HG03108 (cell line): ENCODE results near the gene SIRT2.
A peak's percentile ranks its signal among the peaks of the same experiment; 100 is the strongest.

ENCODE experiments used
- ATAC-seq: cut with Tn5 transposase; IDR thresholded peaks from one replicate; pipeline ENCODE4 v1.9.1; 2021; ENCODE audit warnings: moderate library complexity; ENCODE audit not compliant: unreplicated experiment

SIRT2 gene

DNA sequence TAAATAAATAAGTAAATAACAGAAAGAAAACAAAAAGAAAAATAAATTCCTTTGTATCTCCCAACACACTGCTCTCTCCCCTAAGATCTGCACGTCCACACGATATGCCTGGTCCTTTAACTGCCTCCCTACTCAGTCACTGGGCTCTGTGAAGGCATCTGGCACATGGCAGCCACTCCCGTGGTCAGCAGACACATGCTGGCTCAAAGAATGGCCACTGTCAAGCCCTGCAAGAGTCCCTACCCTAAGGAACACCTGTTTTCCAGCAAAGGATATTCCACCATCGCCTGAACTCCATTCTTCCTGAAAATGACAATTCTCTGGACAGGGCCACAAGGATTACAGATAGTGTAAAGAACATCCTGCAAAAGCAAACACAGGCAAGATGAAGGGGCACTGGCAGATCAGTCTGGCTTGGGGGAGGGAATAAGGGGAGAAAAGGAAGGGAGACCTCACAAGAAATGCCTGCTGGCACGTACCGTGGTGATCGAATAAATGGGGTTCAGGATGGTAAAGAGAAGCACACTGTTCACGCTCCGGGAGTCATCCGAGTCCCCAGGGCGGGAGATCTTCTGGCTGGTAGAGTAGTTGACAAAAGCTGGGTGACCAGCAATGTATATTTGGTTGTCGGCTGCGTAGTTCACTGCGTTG is 53.9 kb downstream of the SIRT2 start:
- no peak for ATAC-seq

DNA sequence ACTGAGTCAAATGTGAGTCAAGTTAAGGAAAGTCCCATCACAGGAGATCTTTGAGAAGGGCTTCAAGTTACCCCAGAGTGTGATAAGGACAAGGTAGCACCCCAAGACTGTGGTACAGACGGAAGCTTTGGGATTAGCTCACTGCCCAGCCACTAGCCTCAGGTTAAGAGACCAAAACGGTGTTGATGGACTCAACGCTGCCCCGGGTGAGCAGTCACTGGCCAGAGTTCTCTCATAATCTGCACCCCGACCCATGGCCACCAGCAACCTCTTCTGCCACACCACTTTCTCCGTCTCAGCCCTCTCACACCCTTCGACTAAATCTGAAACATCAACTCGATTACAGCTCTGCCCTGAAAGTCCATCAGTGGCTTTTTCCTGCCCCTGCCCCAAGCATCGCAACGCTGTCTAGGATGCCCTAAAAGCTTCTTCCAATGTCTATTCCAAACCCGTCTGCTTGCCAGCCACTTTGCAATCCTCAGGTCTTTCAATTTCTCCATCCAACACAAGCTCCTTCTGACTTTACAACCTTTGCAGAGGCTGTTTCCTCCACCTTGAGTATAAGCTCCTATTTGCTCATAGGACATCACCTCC is 55.2 kb downstream of the SIRT2 start:
- no peak for ATAC-seq

DNA sequence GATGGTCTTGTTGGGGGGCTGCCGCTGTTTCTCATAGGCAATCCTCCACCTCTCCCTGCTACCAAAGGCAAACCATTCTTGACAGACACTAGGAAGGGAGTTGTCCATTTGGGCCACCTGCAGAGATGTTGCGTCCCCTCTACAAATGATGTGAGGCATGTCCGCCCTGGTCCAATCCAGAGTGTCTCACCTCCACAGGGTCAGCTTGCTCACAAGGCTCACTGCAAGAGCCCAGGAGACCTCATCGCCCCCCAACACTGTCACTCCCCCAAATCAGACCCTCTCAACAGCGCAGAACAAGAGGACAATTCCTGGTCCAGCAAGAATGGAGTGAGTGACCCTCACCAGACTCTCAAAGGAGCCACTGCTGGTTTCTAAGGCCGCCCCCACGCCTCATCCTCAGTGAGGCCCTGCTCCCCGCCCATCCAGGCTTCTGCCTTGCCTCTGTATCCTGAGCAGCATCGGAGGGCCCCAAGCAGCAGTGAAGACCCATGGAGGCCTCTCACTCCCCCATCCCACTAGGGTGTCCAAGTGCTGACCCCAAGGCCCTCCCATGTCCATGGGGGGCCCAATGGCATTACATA is 56.2 kb downstream of the SIRT2 start:
- no peak for ATAC-seq

DNA sequence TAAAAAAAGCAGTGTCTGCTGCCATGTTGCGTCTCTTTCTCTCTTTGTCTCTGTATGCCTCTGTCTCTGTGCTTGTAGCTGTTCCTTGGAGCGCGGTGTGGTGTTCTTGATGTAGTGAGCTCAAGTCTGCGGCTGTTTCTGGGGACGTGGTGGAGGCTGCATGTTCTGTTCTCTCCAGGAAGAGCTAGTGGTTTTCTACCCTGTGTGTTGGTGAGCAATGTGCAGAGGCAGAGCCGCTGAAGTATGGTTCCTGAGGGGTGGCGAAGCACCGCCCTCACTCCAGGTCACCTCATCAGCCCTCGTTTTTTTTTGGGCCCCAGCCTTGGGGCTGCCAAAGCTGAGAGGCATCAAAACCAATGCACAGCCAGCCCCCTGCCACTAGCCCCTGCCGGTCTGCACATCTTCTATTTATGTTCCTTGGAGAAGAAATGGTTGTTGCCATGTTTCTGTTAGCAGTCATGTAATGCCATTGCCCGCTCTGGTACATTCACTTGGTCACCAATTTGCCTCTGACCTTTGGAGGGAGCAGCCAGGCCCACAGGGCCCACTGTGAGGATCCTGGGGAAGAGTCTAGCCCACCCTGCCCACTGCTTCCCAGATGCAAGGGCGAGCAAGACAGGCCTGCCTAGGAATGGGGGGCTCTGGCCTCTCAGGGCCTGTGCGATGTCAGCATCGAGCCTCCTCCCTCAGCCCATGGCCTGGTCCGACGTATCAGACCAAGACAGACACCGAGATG is 56.8 kb downstream of the SIRT2 start:
- ATAC-seq: no peak

DNA sequence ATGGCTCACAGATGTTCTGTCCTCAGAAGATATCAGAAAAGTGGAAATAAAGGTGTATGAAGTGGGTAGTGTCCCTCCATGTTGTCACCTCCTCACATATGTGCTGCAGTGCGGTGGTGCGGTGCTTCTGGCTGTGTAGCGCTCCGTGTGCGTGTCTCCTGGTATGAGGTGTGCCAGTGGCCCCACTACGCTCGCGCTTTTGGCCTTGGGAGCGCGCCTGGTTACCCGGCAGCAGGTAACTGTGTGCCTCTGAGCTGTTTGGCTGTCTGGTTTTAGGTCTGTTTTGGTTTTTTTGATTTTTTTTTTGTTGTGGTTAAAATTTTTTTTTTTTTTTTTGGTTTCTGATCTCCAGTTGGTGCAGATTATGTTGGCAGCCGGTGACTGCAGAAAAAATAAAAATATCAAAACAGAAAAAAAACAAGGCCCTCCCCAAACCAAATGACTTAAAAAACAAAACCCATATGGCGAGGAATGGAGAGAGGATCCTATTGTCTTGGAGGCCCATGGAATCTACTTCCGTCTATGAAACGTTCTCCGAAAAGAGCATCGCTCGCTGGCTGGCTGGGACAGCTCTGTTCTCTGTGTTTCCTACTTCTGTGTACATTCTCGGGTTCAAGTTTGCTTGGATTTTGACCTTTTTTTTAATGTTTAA is 57.5 kb downstream of the SIRT2 start:
- no peak for ATAC-seq

DNA sequence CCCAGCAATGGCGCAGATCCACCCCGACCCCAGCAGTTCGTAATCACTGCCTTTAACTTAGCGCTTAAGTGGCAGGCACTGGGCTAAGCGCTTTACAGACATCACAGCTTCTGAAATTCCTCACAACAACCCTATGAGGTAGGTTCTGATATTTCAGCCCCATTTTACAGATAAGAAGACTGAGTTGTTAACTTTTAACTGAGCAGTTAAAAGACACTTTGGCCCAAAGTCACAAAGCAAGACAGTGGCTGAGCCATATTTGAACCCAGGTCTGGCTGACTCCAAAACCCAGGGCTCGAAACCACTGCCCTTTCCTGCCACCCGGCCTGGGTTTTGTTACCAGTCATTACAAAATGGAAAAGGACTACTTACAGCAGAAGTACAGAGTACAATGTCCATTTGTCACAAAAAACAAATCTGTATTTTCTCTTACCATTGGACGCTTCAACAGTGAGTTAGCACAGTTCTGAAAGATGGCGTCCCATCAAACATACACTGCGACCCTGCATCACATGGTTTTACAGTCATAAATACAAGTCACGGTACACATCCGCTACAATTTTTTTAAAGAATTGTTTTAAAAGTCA is 58.1 kb downstream of the SIRT2 start:
- no peak for ATAC-seq

DNA sequence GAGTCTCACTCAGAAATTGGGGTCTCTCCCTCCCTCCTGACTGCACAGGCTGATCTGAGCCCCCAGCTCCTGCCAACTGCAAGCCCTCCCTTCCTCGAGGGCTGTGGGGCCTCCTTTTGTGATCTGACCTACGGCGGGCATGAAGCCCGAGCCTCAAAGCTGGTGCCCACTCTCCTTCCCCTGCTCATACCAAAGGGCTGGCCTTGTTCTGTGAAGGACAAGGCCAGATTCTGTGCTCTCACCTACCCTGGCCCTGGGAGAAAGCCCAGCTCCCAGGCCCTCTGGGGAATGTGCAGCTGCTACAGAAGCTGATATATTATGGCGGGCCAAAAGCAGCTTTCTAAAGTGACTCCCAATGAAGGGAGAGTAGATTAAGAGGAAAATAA is 58.8 kb downstream of the SIRT2 start:
- ATAC-seq: no peak

DNA sequence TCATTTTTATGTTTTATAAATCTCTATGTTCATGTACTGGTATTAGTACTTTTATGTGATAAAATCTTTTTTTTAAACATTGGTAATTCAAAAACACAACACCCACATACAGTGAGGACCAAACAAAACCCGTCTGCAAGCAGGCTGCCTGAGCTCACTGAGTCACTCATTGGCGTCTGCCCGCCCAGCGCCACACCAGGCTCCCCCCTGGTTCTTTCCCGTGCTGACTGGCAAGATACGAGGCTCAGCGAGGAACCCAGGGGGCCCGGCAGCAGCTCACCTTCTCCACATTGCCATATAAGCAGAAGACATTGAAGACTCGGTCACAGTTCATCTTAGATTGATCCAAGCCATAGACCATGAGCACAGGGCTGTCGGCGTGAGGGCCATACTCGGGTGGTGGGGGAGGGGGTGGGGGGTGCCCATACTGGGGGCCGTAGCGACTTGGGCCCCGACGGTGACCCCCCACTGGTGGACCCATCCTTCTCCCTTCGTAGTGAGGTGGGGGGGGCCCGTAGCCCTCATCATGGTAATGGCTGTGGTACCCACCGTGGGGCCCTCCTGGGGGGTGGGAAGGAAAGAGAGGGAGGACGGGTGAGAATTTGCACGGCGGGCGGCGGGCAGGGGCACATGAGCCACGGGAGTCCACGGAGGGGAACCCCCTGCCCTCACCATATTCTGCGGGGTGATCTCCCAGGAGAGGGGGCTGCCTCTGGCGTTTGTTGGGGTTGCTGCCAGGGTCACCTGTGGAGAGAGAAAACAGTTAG is 59.4 kb downstream of the SIRT2 start:
- no peak for ATAC-seq

DNA sequence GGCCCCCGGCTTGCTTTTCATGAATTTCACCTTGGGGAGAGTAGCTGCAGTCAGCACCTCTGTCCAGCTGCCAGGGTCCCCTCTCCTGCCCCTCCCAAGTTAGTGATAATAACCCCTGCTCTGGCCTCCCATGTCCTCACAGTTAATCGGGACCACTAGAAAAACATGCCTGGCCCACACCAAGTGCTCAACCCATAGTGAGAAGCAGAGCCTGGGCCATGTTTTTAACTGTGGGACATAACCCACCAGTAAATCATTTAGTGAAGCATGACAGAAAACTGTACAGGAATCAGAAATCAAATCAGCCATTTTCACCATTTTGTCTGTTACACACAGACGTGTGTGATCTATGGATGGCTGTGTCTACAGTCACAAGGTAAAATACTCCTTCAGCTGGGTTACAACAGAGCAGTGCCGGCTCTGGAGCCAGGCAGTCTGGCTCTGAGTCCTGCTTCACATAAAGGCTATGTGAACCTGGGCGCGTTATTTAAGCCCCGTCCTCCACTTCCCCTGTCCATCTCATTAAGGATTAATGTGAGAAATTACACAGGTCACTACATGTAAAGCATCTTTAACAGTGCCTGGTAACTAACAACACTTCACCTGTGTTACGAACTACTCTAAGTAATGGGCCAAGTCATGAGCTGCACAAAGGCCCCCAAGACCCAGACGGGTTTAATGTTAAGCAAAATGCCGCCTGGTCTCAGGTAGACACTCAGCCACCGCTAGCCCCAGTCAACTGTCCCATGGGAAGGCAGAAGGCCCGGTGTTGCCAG is 60.2 kb downstream of the SIRT2 start:
- ATAC-seq: no peak

DNA sequence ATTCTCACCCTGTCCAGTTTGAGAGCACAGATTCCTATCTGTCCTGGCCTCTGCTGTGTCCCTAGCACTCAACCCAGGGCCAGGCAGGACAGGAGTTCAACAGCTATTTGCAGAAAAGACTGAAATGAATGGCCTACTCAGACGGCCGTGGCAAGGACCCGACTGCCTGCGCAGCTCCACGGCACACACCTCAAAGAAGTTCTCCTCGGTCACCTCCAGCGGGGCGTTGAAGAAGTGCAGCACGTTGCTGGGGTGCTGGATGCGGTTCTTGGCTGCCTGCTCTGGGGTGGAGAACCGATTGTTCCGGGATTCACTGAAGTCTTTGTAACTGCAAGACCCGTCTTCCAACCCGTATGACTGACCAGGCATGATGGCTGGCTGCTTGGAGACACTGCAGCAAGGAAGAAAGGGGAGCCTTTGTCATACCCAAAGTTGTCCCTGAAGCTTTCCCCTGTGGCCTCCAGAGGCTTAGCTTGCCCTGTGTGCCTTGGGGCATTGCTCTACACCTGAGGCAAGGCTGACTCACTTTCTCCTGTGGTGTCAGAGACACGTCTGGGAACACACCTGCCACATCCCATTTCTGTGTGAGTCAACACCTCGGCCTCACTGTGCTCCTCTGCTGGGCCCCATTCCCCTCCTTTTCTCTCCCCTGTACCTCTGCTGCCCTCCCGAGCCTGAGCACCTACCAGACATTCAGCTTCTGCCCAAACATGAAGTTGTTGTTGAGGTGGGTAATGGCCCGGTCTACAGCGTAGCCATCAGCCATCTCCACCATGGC is 61.0 kb downstream of the SIRT2 start:
- ATAC-seq: no peak

DNA sequence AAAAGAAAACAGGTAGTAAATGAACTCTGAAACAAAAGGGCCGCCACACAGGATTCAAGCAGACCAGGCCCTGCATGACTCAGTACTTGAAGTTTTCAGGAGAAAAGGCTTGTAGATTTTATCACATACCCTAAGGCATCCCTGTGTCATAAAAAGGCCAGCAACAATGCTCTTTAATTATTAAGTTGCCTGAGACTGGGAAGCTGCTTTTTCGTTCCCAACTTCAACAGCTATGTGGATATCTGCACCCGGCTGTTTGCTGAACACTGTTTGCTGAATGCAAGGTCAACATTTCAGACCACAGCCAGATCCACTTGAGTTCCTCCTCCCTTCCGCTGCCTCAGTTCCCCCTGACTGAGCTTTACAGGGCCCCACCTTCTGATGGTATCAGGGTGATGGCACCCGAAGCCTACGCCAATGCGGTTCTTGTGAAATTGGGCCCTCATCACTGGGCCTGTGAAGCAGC is 61.7 kb downstream of the SIRT2 start:
- ATAC-seq: no peak

DNA sequence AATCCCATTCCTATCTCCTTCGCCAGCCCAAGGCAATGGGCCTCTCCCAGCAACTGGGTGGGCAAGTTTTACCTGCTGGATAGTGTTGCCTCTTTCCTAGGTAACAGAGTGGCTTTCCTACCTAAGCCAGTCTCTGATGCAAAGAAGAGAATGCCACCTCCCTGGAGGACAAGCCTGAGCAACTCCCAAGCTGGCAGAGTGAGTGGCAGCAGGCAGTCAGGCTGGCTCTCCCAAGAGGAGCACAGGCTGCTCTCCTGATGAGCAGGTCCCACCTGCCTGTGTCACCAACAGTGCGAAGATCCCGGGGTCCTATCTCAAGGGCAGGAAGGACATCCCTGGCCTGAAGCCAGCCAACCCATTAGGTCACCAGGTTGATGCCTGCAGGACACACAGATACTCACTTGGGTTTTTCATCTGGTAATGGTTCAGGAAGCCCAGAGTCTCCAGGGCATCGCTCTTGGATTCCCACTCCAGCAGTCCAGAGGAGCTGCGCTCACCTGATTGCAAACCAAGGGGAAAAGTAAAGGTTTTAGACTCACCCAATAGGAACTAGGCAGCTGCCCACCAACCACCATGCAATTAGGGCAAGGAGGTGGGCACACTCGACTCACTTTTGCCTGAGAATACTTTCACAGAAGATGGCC is 62.3 kb downstream of the SIRT2 start:
- no peak for ATAC-seq

DNA sequence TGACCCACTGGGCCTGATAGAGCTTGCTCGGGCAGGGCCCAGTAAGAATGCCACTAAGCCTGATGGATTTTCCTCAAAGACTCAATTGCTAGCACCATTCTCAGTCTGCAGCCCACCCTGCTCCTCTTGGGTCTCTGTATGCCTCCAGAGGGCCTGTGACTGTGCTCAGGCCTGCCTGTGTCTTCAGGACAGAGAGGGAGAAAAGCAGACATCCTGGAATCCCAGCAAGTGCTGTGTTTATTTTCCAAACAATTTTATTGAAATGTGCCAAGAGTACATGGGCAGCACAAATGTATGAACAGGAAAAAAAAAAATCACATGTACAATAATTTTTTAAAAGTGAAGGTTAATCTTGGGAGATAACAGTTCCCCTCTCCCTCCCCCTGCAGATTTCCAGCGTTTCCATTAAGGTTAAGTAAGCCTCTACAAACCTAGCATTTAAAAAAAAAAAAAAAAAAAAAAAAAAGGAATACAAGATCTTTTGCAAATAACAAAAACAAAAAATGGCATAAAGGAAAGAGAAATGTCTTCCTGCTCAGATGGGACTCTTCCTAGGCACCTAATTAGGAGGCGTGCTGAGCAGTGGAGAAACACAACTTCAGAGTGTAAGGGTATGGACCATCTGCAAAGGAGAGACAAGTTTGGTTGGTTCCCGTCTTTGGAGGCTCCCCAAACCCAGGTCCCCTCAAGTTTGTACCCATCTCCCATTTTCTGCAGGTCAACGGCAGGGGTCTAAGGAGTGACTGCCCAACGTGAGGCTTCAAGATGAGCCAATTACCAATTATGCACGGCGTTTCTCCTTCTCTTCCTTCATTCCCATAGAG is 63.0 kb downstream of the SIRT2 start:
- no peak for ATAC-seq

DNA sequence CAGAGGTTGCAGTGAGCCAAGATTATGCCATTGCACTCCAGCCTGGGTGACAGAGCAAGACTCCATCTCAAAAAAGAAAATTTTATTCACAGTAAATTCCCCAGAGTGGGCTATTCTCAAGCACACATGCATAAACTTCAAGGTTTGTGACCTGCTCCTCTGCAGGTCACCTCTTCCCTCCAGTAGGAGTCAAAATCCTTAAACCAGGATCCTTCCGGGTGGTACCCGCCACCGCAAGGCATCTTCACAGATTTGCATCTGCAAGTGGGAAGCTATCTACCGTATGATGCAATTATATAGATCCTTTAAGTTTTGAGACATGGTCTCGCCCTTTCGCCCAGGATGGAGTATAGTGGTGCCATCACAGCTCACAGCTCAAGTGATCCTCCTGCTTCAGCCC is 64.8 kb downstream of the SIRT2 start:
- ATAC-seq: no peak

DNA sequence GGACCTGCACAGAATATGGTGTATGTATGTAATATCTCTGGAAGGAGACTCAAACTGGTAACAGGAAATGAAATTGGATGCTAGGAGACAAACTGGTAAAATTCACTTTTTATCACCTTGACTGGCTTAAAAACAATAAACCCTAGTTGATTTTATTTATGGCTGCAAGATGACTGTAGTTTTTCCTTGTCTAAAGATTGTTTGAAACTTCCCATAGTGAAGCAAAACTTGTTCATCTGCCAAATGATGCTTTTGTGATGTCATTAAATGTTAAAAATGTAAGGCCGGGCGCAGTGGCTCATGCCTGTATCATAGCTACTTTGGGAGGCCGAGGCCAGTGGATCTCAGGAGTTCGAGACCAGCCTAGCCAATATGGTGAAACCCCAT is 65.3 kb downstream of the SIRT2 start:
- ATAC-seq: no peak

DNA sequence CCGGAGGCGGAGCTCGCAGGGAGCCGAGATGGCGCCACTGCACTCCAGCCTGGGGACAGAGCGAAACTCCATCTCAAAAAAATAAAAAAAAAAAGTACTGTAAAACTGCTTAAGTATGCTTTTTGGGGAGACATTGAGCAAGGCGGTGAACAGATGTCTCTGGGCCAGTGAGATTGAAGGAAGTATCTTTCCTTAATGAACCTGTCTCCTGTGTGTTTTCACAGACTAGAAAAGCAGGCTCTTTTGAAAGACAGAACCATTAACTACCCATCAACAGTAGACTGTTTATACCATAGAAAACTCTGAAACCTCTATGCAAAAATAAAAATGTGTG is 66.4 kb downstream of the SIRT2 start:
- no peak for ATAC-seq

DNA sequence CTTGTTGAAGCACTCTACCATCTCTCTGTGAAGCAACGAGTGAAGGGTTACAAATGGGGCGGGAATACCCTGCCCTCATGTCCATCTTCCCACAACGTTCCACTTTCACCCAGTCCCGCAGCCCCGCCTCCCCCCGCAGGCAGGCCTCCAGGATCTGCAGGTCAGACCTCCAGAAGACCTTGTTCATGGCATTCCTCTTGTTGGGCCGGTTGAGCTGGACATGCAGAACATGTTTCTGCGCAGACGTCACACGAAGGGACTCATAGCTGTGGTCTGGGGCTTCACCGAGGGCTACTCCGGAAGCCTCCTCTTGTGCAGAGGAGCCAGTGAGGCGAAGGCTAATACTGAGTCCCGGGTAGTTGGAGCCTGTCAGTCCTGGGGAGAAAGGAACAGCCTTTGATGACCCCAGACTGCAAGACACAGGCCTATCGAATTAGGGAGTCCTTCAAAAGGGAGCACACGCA is 68.2 kb downstream of the SIRT2 start:
- peak; percentile 38 for ATAC-seq
